Fibroblast of lung (primary cell): Measurements from ENCODE around the gene LGALSL. TPM values are rescaled to one million over a fixed set of nuclear protein-coding genes. Genes with fewer than 3 reads are reported as not detected.

ENCODE experiments used
- DNase-seq, 2 donors: peaks; one replicate each; pipeline versions ENCODE4 v3.0.0 to v3.0.0-alpha.2; 2010; ENCODE audit warnings: low read depth in 2 of 2
- H2AFZ ChIP-seq: 2 replicates; pipeline ENCODE4 v1.5.1; 2012; ENCODE audit warnings: low read length, control low read depth, inconsistent platforms
- H3K27ac ChIP-seq: 2 replicates; pipeline ENCODE4 v1.5.1; 2011; ENCODE audit warnings: low read length, control low read depth; ENCODE audit not compliant: insufficient read depth
- H3K27me3 ChIP-seq: 2 replicates; pipeline ENCODE4 v1.5.1; 2011; ENCODE audit warnings: mild to moderate bottlenecking, low read length; ENCODE audit not compliant: control insufficient read depth, insufficient read depth
- H3K36me3 ChIP-seq: 2 replicates; pipeline ENCODE4 v1.5.1; 2011; ENCODE audit warnings: low read length; ENCODE audit not compliant: control insufficient read depth, insufficient read depth
- H3K4me1 ChIP-seq: 2 replicates; pipeline ENCODE4 v1.5.1; 2011; ENCODE audit warnings: low read length; ENCODE audit not compliant: control insufficient read depth, insufficient read depth; ENCODE audit errors: extremely low read depth
- H3K4me2 ChIP-seq: 2 replicates; pipeline ENCODE4 v1.5.1; 2011; ENCODE audit warnings: low read length, control low read depth; ENCODE audit not compliant: insufficient read depth; ENCODE audit errors: extremely low read depth
- H3K4me3 ChIP-seq, 4 experiments: fragments of 200-600 bp in 1 of 4; sonication (generic) in 1 of 4; replicated peaks in 1 of 4; 2 replicates each; pipeline ENCODE4 v1.5.1; 2011 to 2016; ENCODE audit warnings: low read length in 4 of 4, low read depth in 3 of 4, mild to moderate bottlenecking in 3 of 4, control low read depth in 2 of 4, inconsistent platforms in 1 of 4, mixed read lengths in 1 of 4; ENCODE audit not compliant: insufficient read depth in 1 of 4; ENCODE audit errors: control extremely low read depth in 1 of 4
- H3K79me2 ChIP-seq: 2 replicates; pipeline ENCODE4 v1.5.1; 2012; ENCODE audit warnings: mild to moderate bottlenecking, low read length, inconsistent platforms; ENCODE audit not compliant: control insufficient read depth, insufficient read depth
- H3K9ac ChIP-seq: 2 replicates; pipeline ENCODE4 v1.5.1; 2011; ENCODE audit warnings: mild to moderate bottlenecking, low read length, control low read depth; ENCODE audit not compliant: insufficient read depth
- H3K9me3 ChIP-seq: 2 replicates; pipeline ENCODE4 v1.5.1; 2012; ENCODE audit warnings: low read depth, low read length; ENCODE audit not compliant: control insufficient read depth, insufficient read depth
- H4K20me1 ChIP-seq: 2 replicates; pipeline ENCODE4 v1.5.1; 2011; ENCODE audit warnings: low read length; ENCODE audit not compliant: control insufficient read depth, insufficient read depth; ENCODE audit errors: extremely low read depth
- EZH2 ChIP-seq: IDR thresholded peaks from 2 replicates; pipeline ENCODE4 v1.5.1; 2012; ENCODE audit warnings: low read length, control low read depth, mild to moderate bottlenecking; ENCODE audit errors: missing control alignments
- polyA plus RNA-seq, 2 donors: library from polyadenylated mRNA; depleted of rRNA in 1 of 2; stranded (reverse) in 1 of 2; unstranded in 1 of 2; fragments of >200 nt; gene quantifications; 2 replicates each; pipeline ENCODE4 v1.2.1, GENCODE V29; 2011 to 2012; ENCODE audit warnings: missing spikeins in 1 of 2
- total RNA-seq: library from RNA; depleted of rRNA; stranded (reverse); fragments of >200 nt; gene quantifications from 2 replicates; pipeline ENCODE4 v1.2.1, GENCODE V29; 2014
- TF ChIP-seq, protein P1 (sequence below), 2 donors: IDR thresholded peaks in 1 of 2; conservative IDR thresholded peaks in 1 of 2; 1 replicate in 1 of 2; 2 replicates in 1 of 2; pipeline ENCODE4 v1.5.1; 2011 to 2012; ENCODE audit warnings: low read length in 2 of 2, control low read depth in 1 of 2, inconsistent platforms in 1 of 2, low read depth in 1 of 2, mild to moderate bottlenecking in 1 of 2

LGALSL gene
- total and polyA plus RNA-seq, 2 donors (not counting 1 experiment from before 2014, with no cell fraction given), result 3.1 to 5.7 TPM

DNA sequence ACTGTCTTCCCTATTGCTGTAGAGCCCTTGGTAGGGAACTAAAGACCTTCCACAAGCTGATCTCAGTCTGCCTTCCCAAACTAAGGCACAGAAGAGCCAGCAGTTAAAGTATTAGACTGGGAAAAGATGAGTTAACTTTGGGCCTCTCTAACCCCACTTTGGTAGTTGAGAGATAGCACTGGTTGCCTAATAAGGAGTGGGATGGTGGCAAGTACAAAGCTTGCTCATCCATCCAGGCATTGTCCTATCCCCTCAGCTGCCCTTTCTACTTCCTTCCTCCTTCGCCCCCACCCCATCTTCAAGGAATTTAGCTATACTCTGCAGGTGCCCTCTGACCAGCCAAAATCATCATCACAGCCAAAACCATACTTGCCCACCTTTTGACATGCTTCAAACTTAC, 48.0 kb downstream of the LGALSL start:
- TF ChIP-seq, protein P1, sequence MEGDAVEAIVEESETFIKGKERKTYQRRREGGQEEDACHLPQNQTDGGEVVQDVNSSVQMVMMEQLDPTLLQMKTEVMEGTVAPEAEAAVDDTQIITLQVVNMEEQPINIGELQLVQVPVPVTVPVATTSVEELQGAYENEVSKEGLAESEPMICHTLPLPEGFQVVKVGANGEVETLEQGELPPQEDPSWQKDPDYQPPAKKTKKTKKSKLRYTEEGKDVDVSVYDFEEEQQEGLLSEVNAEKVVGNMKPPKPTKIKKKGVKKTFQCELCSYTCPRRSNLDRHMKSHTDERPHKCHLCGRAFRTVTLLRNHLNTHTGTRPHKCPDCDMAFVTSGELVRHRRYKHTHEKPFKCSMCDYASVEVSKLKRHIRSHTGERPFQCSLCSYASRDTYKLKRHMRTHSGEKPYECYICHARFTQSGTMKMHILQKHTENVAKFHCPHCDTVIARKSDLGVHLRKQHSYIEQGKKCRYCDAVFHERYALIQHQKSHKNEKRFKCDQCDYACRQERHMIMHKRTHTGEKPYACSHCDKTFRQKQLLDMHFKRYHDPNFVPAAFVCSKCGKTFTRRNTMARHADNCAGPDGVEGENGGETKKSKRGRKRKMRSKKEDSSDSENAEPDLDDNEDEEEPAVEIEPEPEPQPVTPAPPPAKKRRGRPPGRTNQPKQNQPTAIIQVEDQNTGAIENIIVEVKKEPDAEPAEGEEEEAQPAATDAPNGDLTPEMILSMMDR (conservative IDR thresholded peaks at IDR 0.05 in 1 of 2, IDR thresholded peaks at IDR 0.05 in 1 of 2; ENCODE audit: low read depth in 1 of 2, low read length in 2 of 2), result no peak
- TF ChIP-seq EZH2, result no peak
- no peaks in the 10 kb centered on the region for H3K9me3 ChIP-seq
- no peak overlapping the region for H2AFZ ChIP-seq
- H3K4me1 ChIP-seq, result no peaks in the 10 kb centered on the region
- H3K27me3 ChIP-seq, result peaks cover 27% of the 10 kb centered on the region
- H3K4me2 ChIP-seq, result no peak overlapping the region
- H3K79me2 ChIP-seq, result no peaks in the 10 kb centered on the region
- no peaks in the 10 kb centered on the region for H3K36me3 ChIP-seq
- H4K20me1 ChIP-seq, result no peaks in the 10 kb centered on the region
- no peak overlapping the region for H3K9ac ChIP-seq
- DNase-seq, result no peak
- H3K4me3 ChIP-seq, result no peak overlapping the region
- H3K27ac ChIP-seq, result no peak overlapping the region

DNA sequence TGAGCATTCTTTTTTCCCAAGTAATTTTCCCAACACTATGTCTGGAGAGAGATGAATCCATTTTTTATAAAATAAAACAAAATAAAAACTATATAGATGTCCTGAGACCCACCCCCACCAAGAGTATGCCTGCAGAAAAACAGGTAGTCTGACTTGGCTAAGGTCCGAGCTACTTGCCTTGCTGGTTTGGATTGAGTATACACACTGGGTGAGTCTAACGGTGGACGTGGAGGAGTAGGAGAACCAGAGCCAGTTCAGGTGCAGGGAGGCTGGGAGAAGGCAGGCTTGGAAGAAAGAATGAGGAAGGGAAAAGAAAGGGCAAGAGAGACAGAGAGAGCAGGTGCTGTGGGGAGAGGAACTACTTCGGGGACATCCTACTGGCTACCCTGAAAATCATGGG, 48.9 kb downstream of the LGALSL start:
- Histone ChIP-seq H3K4me2 (no peak overlapping the region), H3K79me2 (no peaks in the 10 kb centered on the region), H3K36me3 (no peaks in the 10 kb centered on the region), H3K4me1 (no peaks in the 10 kb centered on the region), H3K4me3 (no peak overlapping the region), H3K9ac (no peak overlapping the region), H3K9me3 (no peaks in the 10 kb centered on the region), H4K20me1 (no peaks in the 10 kb centered on the region), H3K27me3 (peaks cover 20% of the 10 kb centered on the region), H2AFZ (no peak overlapping the region), H3K27ac (no peak overlapping the region)
- TF ChIP-seq EZH2, result no peak
- DNase-seq, result no peak

DNA sequence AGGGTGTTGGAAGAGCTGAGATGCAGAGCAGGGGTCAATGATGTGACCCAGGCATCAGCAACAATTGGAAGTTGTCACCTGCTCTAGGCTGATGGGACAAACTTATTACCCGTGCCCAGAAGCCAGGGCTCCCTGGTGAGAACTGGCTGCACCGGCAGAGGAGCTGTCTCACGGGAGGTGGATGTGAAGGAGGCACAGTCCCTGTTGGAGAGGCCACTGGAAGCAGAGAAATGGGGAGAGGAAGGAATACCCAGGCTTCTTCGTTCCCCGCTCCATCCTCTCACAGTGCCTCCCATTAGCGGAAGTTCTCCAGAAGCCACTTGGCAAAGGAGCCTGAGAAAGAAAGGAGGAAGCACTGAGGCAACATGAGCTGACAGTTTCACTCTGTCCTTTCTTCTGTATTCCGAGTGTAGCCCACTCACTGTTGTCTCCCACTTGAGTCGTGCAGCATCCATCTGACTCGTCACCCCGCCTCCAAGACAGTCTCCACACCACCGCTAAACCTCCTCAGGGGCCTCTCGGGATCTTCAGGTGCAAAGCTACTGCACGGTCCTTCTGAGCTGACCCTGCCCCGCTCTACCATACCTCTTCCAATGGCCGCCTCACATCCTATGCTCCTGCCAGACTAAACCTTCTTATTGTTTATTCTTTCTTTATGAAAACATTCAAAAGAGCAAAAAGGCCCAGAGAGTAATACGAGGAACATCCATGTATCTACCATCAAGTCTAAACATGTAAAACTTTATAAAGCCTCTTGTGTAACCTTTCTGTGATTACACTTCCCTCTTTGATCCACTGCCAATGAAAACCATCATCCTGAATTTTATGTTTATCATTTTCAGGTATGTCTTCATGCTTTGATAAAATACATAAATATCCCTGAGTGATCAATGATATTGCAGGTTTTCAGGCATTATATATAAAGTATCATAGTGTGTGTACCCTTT, 51.1 kb downstream of the LGALSL start:
- no peak overlapping the region for H2AFZ ChIP-seq
- H3K79me2 ChIP-seq, result no peaks in the 10 kb centered on the region
- H3K36me3 ChIP-seq, result no peaks in the 10 kb centered on the region
- no peak overlapping the region for H3K4me3 ChIP-seq
- H3K9ac ChIP-seq, result no peak overlapping the region
- H3K4me2 ChIP-seq, result no peak overlapping the region
- TF ChIP-seq, protein P1 (conservative IDR thresholded peaks at IDR 0.05 in 1 of 2, IDR thresholded peaks at IDR 0.05 in 1 of 2; ENCODE audit: low read depth in 1 of 2, low read length in 2 of 2), result no peak
- no peak for TF ChIP-seq EZH2
- no peaks in the 10 kb centered on the region for H3K4me1 ChIP-seq
- no peaks in the 10 kb centered on the region for H3K9me3 ChIP-seq
- peaks cover 10% of the 10 kb centered on the region for H3K27me3 ChIP-seq
- no peak for DNase-seq
- H3K27ac ChIP-seq, result no peak overlapping the region
- no peaks in the 10 kb centered on the region for H4K20me1 ChIP-seq
